Natural killer cell (primary cell): Measurements from ENCODE around the gene ZDHHC14. TPM values are rescaled to one million over a fixed set of nuclear protein-coding genes. Genes with fewer than 3 reads are reported as not detected.

ENCODE experiments used
- ATAC-seq, 3 donors: fragments of 150-1000 bp in 2 of 3; fragments of 200-7000 bp in 1 of 3; cut with Tn5 transposase; 1 replicate in 1 of 3; 2 replicates in 2 of 3; pipeline ENCODE4 v1.10.0; 2021; ENCODE audit warnings: mild to moderate bottlenecking in 2 of 3, moderate library complexity in 2 of 3
- DNase-seq, 2 donors: peaks; one replicate each; pipeline versions ENCODE4 v3.0.0 to v3.0.0-alpha.2; 2013 to 2021; ENCODE audit warnings: mixed read lengths in 1 of 2
- H3K27ac ChIP-seq: one replicate; pipeline ENCODE4 v1.5.1; 2013; ENCODE audit warnings: mild to moderate bottlenecking, low read length
- H3K27me3 ChIP-seq: one replicate; pipeline ENCODE4 v1.6.1; 2013; ENCODE audit warnings: low read length; ENCODE audit not compliant: control insufficient read depth, insufficient read depth
- H3K36me3 ChIP-seq: one replicate; pipeline ENCODE4 v1.6.1; 2013; ENCODE audit warnings: low read length; ENCODE audit not compliant: control insufficient read depth, insufficient read depth
- H3K4me1 ChIP-seq: one replicate; pipeline ENCODE4 v1.6.1; 2013; ENCODE audit warnings: low read length; ENCODE audit not compliant: control insufficient read depth, insufficient read depth
- H3K4me3 ChIP-seq: one replicate; pipeline ENCODE4 v1.5.1; 2013; ENCODE audit warnings: low read length
- H3K9me3 ChIP-seq: one replicate; pipeline ENCODE4 v1.6.1; 2013; ENCODE audit warnings: low read length; ENCODE audit not compliant: control insufficient read depth, insufficient read depth
- H3K27ac Mint-ChIP-seq, 2 donors: one replicate each; pipeline ENCODE4 v1.8.0; 2022; ENCODE audit warnings: mild to moderate bottlenecking in 2 of 2, mixed read lengths in 2 of 2, moderate library complexity in 1 of 2
- H3K27me3 Mint-ChIP-seq, 2 donors: one replicate each; pipeline ENCODE4 v1.8.0; 2022; ENCODE audit warnings: low read depth in 2 of 2, mixed read lengths in 2 of 2
- H3K36me3 Mint-ChIP-seq: one replicate; pipeline ENCODE4 v1.8.0; 2022; ENCODE audit warnings: mixed read lengths
- H3K4me1 Mint-ChIP-seq, 2 donors: one replicate each; pipeline ENCODE4 v1.8.0; 2022; ENCODE audit warnings: mixed read lengths in 2 of 2
- H3K4me3 Mint-ChIP-seq: one replicate; pipeline ENCODE4 v1.8.0; 2022; ENCODE audit warnings: mild to moderate bottlenecking, moderate library complexity, mixed read lengths
- H3K9me3 Mint-ChIP-seq, 2 donors: one replicate each; pipeline ENCODE4 v1.8.0; 2022; ENCODE audit warnings: mixed read lengths in 2 of 2
- WGBS: methylation state at CpG from one replicate; pipeline ENCODE4 v1.1.7; 2013; ENCODE audit warnings: missing lambda C conversion rate; ENCODE audit not compliant: insufficient coverage; 5-methylcytosine and 5-hydroxymethylcytosine counted together
- intact Hi-C: fragments of 100-400 bp; cut with micrococcal nuclease; formaldehyde crosslinking; loops from one replicate; pipeline ENCODE4 v1.14.2; 2022
- total RNA-seq, 4 donors: library from RNA; stranded (reverse); fragments of 120-200 nt in 1 of 4; gene quantifications; one replicate each; pipeline versions ENCODE4 v1.2.3 to v1.2.4, GENCODE V29; 2013 to 2022
- TF ChIP-seq, protein P1 (sequence below): fragments of 200-600 bp; IDR thresholded peaks from one replicate; pipeline ENCODE4 v1.8.0; 2022; ENCODE audit warnings: antibody characterized with exemption

Gene ZDHHC14
- total RNA-seq, 3 donors from 2014 or later (not counting 1 experiment from before 2014, with no cell fraction given): 6.7 to 11.3 (median 10.6) TPM

DNA sequence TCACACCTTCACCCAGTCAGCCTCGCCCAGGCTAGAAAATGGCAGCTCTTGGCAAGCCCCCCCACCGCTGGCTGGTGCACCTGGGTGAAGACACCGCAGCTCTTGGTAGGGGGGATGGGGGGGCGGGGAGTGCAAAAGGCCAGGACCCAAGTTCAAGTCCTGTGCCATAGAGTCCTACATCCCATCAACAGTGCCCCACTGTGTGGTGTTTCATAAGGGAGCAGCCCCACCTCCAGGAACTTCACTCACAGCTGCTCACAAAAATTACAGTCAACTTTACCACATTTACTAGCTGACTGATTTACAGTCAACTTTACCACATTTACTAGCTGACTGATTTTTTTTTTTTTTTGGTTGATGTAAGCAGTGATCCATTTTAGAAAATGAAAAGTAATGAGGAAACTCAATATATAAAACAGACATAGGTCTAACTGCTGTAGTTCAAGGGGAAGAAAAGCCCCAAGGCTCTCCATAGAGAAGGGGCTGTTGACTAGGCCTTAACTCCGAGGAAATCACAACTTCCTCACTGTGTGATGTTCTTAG, 233.1 kb downstream of the ZDHHC14 start:
- Mint-ChIP-seq H3K27ac (no peak overlapping the region), H3K4me3 (no peak overlapping the region), H3K4me1 (peaks cover 0 to 7% of the 10 kb centered on the region in 2 donors), H3K27me3 (no peaks in the 10 kb centered on the region), H3K36me3 (no peaks in the 10 kb centered on the region), H3K9me3 (no peaks in the 10 kb centered on the region)
- Histone ChIP-seq H3K9me3 (no peaks in the 10 kb centered on the region), H3K27ac (no peak overlapping the region), H3K27me3 (no peaks in the 10 kb centered on the region), H3K36me3 (no peaks in the 10 kb centered on the region), H3K4me3 (no peak overlapping the region), H3K4me1 (no peaks in the 10 kb centered on the region)
- TF ChIP-seq, protein P1, sequence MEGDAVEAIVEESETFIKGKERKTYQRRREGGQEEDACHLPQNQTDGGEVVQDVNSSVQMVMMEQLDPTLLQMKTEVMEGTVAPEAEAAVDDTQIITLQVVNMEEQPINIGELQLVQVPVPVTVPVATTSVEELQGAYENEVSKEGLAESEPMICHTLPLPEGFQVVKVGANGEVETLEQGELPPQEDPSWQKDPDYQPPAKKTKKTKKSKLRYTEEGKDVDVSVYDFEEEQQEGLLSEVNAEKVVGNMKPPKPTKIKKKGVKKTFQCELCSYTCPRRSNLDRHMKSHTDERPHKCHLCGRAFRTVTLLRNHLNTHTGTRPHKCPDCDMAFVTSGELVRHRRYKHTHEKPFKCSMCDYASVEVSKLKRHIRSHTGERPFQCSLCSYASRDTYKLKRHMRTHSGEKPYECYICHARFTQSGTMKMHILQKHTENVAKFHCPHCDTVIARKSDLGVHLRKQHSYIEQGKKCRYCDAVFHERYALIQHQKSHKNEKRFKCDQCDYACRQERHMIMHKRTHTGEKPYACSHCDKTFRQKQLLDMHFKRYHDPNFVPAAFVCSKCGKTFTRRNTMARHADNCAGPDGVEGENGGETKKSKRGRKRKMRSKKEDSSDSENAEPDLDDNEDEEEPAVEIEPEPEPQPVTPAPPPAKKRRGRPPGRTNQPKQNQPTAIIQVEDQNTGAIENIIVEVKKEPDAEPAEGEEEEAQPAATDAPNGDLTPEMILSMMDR: no peak
- ATAC-seq (peak in 1 of 3 donors; percentile 41), DNase-seq (peak in 1 of 2 donors; percentile 24)
- intact Hi-C loops: no loop called here
- 67% methylated on average over 1 of the region's 5 CpGs for WGBS

DNA sequence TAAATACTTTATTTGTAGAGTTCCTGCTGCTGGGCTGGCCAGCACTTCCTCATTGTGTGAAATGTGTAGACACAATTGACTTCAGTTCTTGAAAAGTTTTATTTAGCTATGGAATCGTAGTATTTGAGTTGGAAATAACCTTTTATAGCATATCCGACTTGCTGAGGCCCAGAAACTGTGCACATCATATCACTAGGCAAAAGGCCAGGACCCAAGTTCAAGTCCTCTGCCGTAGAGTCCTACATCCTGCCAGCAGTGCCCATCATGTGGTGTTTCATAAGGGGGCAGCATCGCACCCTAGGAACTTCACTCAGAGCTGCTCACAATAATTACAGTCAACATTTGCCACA, 234.4 kb downstream of the ZDHHC14 start:
- no peak overlapping the region for H3K27ac Mint-ChIP-seq
- intact Hi-C loops: no loop called here
- no peaks in the 10 kb centered on the region for H3K9me3 Mint-ChIP-seq
- TF ChIP-seq, protein P1: no peak
- WGBS: 59% methylated on average over 4 of the region's 4 CpGs
- no peak overlapping the region for H3K4me3 ChIP-seq
- ATAC-seq (no peak), DNase-seq (peak in 1 of 2 donors; percentile 10)
- no peaks in the 10 kb centered on the region for H3K36me3 Mint-ChIP-seq
- no peak overlapping the region for H3K4me3 Mint-ChIP-seq
- no peak overlapping the region for H3K27ac ChIP-seq
- H3K36me3 ChIP-seq: no peaks in the 10 kb centered on the region
- H3K27me3 Mint-ChIP-seq: no peaks in the 10 kb centered on the region
- H3K4me1 Mint-ChIP-seq: peaks cover 0 to 7% of the 10 kb centered on the region in 2 donors
- no peaks in the 10 kb centered on the region for H3K9me3 ChIP-seq
- no peaks in the 10 kb centered on the region for H3K27me3 ChIP-seq
- H3K4me1 ChIP-seq: no peaks in the 10 kb centered on the region

DNA sequence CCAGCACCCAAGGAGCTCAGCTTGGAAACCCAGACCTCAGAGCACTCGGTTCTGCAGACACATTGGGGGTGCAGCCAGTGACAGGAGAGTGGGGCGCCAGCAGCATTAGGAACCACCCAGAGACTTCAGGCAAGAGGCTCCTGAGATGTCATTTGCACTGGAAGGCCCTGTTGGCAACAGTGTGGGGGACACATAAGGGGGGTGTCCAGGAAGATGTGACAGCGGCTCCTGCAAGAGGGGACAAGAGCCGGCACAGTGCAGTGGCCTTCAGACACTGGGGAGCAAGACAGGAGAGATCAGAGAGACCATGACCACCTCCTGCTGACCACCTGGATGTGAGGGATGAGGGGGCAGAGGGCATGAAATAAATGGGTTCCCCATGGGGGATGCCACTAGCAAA, 235.0 kb downstream of the ZDHHC14 start:
- H3K27me3 ChIP-seq: no peaks in the 10 kb centered on the region
- Mint-ChIP-seq H3K36me3 (no peaks in the 10 kb centered on the region), H3K4me3 (no peak overlapping the region), H3K9me3 (no peaks in the 10 kb centered on the region), H3K27me3 (no peaks in the 10 kb centered on the region), H3K27ac (no peak overlapping the region), H3K4me1 (peaks cover 0 to 7% of the 10 kb centered on the region in 2 donors)
- H3K36me3 ChIP-seq: no peaks in the 10 kb centered on the region
- no peaks in the 10 kb centered on the region for H3K4me1 ChIP-seq
- H3K27ac ChIP-seq: no peak overlapping the region
- H3K9me3 ChIP-seq: no peaks in the 10 kb centered on the region
- ATAC-seq (no peak), DNase-seq (no peak)
- TF ChIP-seq, protein P1: no peak
- intact Hi-C loops: no loop called here
- no peak overlapping the region for H3K4me3 ChIP-seq
- 89% methylated on average over 4 of the region's 4 CpGs for WGBS

DNA sequence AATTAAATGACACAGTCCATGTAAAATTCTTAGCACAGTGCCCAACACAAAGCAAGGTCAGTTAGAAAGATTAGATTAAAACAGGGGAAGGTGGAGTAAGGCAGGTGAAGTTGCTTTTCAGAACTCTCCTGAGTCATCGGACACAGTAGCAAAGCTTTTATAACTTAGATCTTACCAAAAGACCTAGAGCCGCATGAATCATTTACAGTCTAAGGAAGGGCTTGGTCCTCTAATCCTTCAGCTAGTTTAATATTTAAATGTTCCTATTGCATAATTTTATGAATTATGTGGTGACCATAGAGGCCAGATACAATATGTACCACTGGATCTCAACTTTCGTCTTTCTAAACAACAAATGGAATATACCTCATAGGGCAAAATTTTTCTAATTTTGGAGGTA, 240.0 kb downstream of the ZDHHC14 start:
- Histone ChIP-seq H3K4me1 (no peaks in the 10 kb centered on the region), H3K36me3 (no peaks in the 10 kb centered on the region), H3K4me3 (no peak overlapping the region), H3K27ac (no peak overlapping the region), H3K27me3 (no peaks in the 10 kb centered on the region), H3K9me3 (no peaks in the 10 kb centered on the region)
- no peak overlapping the region for H3K4me3 Mint-ChIP-seq
- no peak for ATAC-seq
- no peaks in the 10 kb centered on the region for H3K9me3 Mint-ChIP-seq
- no peak overlapping the region for H3K27ac Mint-ChIP-seq
- TF ChIP-seq, protein P1: no peak
- 100% methylated on average over 2 of the region's 3 CpGs for WGBS
- DNase-seq: no peak
- H3K36me3 Mint-ChIP-seq: no peaks in the 10 kb centered on the region
- no peaks in the 10 kb centered on the region for H3K27me3 Mint-ChIP-seq
- intact Hi-C loops: no loop called here
- H3K4me1 Mint-ChIP-seq: no peaks in the 10 kb centered on the region
